Placental pericyte (primary cell): ENCODE measurements around the gene FOXI1. TPM values are rescaled to one million over a fixed set of nuclear protein-coding genes. Genes with fewer than 3 reads are reported as not detected.

Source experiments
- total RNA-seq: library from RNA; depleted of rRNA; stranded (reverse); fragments of >200 nt; gene quantifications from 2 replicates; pipeline ENCODE4 v1.2.3, GENCODE V29; 2012

FOXI1 gene
- not detected in 2 replicates for total RNA-seq

GRCh38 chr5:170105642-170106611 lies at the start of gene FOXI1:
Gene FOXI1 (plus strand): TSS chr5:170105897. CDS start chr5:170105958, 61 bp downstream.

Other genes with a start within 250 kb of the FOXI1 start
- 4.6 and 37.8 TPM in 2 replicates for gene INSYN2B, start 125.4 kb upstream of the FOXI1 start, total RNA-seq
- under 0.01 TPM in 1 of 2 replicates, not detected in the other for gene C5orf58, start 127.1 kb downstream of the FOXI1 start, total RNA-seq
- under 0.01 TPM in 1 of 2 replicates, not detected in the other for gene LCP2, start 191.9 kb downstream of the FOXI1 start, total RNA-seq